MM.1S (cell line): ENCODE data around the gene GNAS.

Experiments
- DNase-seq: peaks from one replicate; pipeline ENCODE4 v3.0.0-alpha.2; 2015
- H2AFZ ChIP-seq: fragments of 300-600 bp; sonication (generic); 2 replicates; pipeline ENCODE4 v1.6.0; 2016; ENCODE audit warnings: antibody characterized with exemption, low read length
- H3F3A ChIP-seq: fragments of 300-600 bp; sonication (generic); 2 replicates; pipeline ENCODE4 v1.6.1; 2016; ENCODE audit warnings: mild to moderate bottlenecking, antibody characterized with exemption, low read length, moderate library complexity, mixed read lengths; ENCODE audit not compliant: insufficient read depth
- H3K27ac ChIP-seq: fragments of 300-600 bp; sonication (generic); 2 replicates; pipeline ENCODE4 v1.5.1; 2016; ENCODE audit warnings: mild to moderate bottlenecking, low read length
- H3K27me3 ChIP-seq: fragments of 300-600 bp; sonication (generic); replicated peaks from 2 replicates; pipeline ENCODE4 v1.6.0; 2016; ENCODE audit warnings: low read length; ENCODE audit not compliant: insufficient read depth
- H3K36me3 ChIP-seq: fragments of 300-600 bp; sonication (generic); replicated peaks from 2 replicates; pipeline ENCODE4 v1.6.1; 2016; ENCODE audit warnings: mild to moderate bottlenecking, low read length, mixed read lengths; ENCODE audit not compliant: insufficient read depth
- H3K4me1 ChIP-seq: fragments of 300-600 bp; sonication (generic); 2 replicates; pipeline ENCODE4 v1.6.1; 2016; ENCODE audit warnings: low read length, mixed read lengths
- H3K4me2 ChIP-seq: fragments of 300-600 bp; sonication (generic); 2 replicates; pipeline ENCODE4 v1.6.0; 2016; ENCODE audit warnings: low read depth, low read length
- H3K4me3 ChIP-seq: fragments of 300-600 bp; sonication (generic); 2 replicates; pipeline ENCODE4 v1.5.1; 2016; ENCODE audit warnings: low read length, mixed read lengths
- H3K79me2 ChIP-seq: fragments of 300-600 bp; sonication (generic); 2 replicates; pipeline ENCODE4 v1.6.1; 2016; ENCODE audit warnings: mixed run types, low read length, mixed read lengths
- H3K9ac ChIP-seq: fragments of 300-600 bp; sonication (generic); 2 replicates; pipeline ENCODE4 v1.6.1; 2016; ENCODE audit warnings: low read length, mixed read lengths
- H3K9me2 ChIP-seq: fragments of 300-600 bp; sonication (generic); replicated peaks from 2 replicates; pipeline ENCODE4 v1.6.1; 2016; ENCODE audit warnings: mild to moderate bottlenecking, low read length, mixed read lengths; ENCODE audit not compliant: insufficient read depth
- H3K9me3 ChIP-seq: fragments of 300-600 bp; sonication (generic); replicated peaks from 2 replicates; pipeline ENCODE4 v1.6.1; 2016; ENCODE audit warnings: mild to moderate bottlenecking, low read length, mixed read lengths; ENCODE audit not compliant: insufficient read depth
- H4K20me1 ChIP-seq: fragments of 300-600 bp; sonication (generic); 2 replicates; pipeline ENCODE4 v1.6.1; 2016; ENCODE audit warnings: mild to moderate bottlenecking, low read length, moderate library complexity, mixed read lengths; ENCODE audit not compliant: insufficient read depth
- EZH2 ChIP-seq: fragments of 300-600 bp; sonication (generic); optimal IDR thresholded peaks from 2 replicates; pipeline ENCODE3; 2017; ENCODE audit warnings: low read depth, mild to moderate bottlenecking, antibody characterized with exemption, low read length, mixed read lengths
- EZH2phosphoT487 ChIP-seq: fragments of 300-600 bp; sonication (generic); IDR thresholded peaks from 2 replicates; pipeline ENCODE4 v1.6.1; 2018; ENCODE audit warnings: antibody characterized with exemption, low read length
- TF ChIP-seq, protein P1 (sequence below): fragments of 300-600 bp; sonication (generic); IDR thresholded peaks from 2 replicates; pipeline ENCODE4 v1.5.1; 2016; ENCODE audit warnings: antibody characterized with exemption, low read length, mixed read lengths

Gene GNAS

DNA sequence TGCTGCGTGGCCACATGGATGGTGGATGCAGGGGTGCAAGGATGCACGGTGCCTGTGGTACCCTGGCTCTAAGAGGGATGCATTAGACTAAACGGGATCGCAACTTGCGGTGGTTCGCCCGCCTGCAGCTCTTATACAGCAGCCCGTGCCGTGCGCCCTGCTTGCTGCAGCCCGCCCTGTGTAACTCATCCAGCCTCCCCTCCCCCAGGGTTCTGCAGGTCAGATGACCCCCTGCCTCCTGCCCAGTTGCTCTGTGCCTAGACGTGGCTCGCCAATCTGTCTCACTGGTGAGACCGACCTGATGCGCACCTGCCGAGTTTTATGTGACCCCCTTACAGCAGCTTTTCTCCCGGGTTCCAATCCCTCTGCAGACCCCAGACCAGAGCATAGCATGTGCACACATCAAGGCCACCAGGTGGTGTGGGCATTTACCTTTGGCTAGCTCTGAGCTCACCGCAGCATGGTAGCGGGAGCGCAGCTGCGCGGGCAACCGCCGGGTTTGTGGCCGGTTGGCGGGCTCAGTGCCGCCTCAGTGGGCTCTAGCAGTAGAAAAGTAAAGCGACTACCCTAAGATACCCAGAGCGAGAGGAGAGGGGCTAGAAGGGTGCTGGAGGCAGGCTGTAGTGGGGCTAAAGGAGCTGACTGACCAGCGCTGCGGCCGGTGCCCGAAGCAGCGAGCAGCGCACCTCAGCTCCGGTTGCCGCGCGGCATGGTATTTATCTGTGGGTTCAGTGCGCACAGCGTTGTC is 1.1 kb upstream of the GNAS start:
- H2AFZ ChIP-seq: peak overlapping the region; percentile 88
- peak overlapping the region; percentile 78 for H3K4me2 ChIP-seq
- H4K20me1 ChIP-seq: no peaks in the 10 kb centered on the region
- H3K4me3 ChIP-seq: peak overlapping the region; percentile 79
- H3K9ac ChIP-seq: no peak overlapping the region
- H3K9me3 ChIP-seq: no peaks in the 10 kb centered on the region
- TF ChIP-seq EZH2: peak; percentile 46
- TF ChIP-seq, protein P1, sequence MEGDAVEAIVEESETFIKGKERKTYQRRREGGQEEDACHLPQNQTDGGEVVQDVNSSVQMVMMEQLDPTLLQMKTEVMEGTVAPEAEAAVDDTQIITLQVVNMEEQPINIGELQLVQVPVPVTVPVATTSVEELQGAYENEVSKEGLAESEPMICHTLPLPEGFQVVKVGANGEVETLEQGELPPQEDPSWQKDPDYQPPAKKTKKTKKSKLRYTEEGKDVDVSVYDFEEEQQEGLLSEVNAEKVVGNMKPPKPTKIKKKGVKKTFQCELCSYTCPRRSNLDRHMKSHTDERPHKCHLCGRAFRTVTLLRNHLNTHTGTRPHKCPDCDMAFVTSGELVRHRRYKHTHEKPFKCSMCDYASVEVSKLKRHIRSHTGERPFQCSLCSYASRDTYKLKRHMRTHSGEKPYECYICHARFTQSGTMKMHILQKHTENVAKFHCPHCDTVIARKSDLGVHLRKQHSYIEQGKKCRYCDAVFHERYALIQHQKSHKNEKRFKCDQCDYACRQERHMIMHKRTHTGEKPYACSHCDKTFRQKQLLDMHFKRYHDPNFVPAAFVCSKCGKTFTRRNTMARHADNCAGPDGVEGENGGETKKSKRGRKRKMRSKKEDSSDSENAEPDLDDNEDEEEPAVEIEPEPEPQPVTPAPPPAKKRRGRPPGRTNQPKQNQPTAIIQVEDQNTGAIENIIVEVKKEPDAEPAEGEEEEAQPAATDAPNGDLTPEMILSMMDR: no peak
- H3K9me2 ChIP-seq: no peaks in the 10 kb centered on the region
- no peaks in the 10 kb centered on the region for H3K4me1 ChIP-seq
- H3K27me3 ChIP-seq: peaks cover 70% of the 10 kb centered on the region
- no peak overlapping the region for H3K27ac ChIP-seq
- no peak for DNase-seq
- H3K79me2 ChIP-seq: no peaks in the 10 kb centered on the region; the same call in 1 of the 2 replicates
- H3K36me3 ChIP-seq: no peaks in the 10 kb centered on the region
- no peaks in the 10 kb centered on the region for H3F3A ChIP-seq

DNA sequence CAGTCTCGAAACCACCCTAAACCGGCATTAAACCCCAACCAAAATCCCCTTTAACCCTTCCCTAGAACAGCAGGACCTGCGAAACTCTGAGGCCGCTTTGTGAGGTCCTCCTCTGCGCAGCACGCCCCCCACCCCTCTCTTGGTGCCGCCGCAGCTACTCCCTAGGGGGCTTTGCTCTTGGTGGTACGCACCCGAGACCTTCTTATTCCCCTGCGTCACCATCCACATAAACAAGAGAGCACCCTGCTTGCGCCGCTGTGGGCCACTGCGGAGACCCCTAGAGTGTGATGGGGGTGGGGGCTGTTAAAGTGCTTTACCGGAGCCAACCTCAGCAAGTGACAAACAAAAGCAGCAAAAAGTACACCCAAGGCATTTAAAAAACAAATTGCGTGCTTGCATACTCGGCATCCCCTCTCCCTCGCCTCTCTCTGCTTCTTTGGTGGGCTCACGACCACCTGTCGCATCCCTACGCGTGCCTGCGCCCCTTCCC is 502 bp upstream of the GNAS start:
- Histone ChIP-seq H3K79me2 (no peaks in the 10 kb centered on the region; the same call in 1 of the 2 replicates), H3K36me3 (no peaks in the 10 kb centered on the region), H2AFZ (0 out of 2 replicates have a peak overlapping the region, but pooled peaks have one; percentile 17), H3K27me3 (peaks cover 70% of the 10 kb centered on the region), H3K9ac (no peak overlapping the region), H3K27ac (no peak overlapping the region), H3K4me2 (peak overlapping the region; percentile 78), H3F3A (no peaks in the 10 kb centered on the region), H4K20me1 (no peaks in the 10 kb centered on the region), H3K9me2 (no peaks in the 10 kb centered on the region), H3K4me1 (no peaks in the 10 kb centered on the region), H3K9me3 (no peaks in the 10 kb centered on the region), H3K4me3 (peak overlapping the region; percentile 79)
- TF ChIP-seq EZH2phosphoT487: no peak
- TF ChIP-seq EZH2: no peak
- TF ChIP-seq, protein P1: no peak
- DNase-seq: no peak

DNA sequence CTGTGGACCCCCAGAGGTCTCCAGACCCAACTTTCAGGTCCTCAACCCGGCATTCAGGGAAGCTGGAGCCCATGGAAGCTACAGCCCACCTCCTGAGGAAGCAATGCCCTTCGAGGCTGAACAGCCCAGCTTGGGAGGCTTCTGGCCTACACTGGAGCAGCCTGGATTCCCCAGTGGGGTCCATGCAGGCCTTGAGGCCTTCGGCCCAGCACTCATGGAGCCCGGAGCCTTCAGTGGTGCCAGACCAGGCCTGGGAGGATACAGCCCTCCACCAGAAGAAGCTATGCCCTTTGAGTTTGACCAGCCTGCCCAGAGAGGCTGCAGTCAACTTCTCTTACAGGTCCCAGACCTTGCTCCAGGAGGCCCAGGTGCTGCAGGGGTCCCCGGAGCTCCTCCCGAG is 950 bp downstream of the GNAS start:
- Histone ChIP-seq H3K27me3 (peaks cover 78% of the 10 kb centered on the region), H3F3A (no peaks in the 10 kb centered on the region), H3K9me3 (no peaks in the 10 kb centered on the region), H3K9ac (no peak overlapping the region), H3K4me1 (no peaks in the 10 kb centered on the region), H3K4me2 (no peak overlapping the region), H3K4me3 (no peak overlapping the region), H3K79me2 (no peaks in the 10 kb centered on the region; the same call in 1 of the 2 replicates), H4K20me1 (no peaks in the 10 kb centered on the region), H2AFZ (no peak overlapping the region), H3K27ac (no peak overlapping the region), H3K36me3 (no peaks in the 10 kb centered on the region), H3K9me2 (no peaks in the 10 kb centered on the region)
- TF ChIP-seq, protein P1: no peak
- TF ChIP-seq EZH2: no peak
- no peak for TF ChIP-seq EZH2phosphoT487
- no peak for DNase-seq
